Kidney epithelial cell (primary cell): Measurements from ENCODE around the gene VAT1L. TPM values are rescaled to one million over a fixed set of nuclear protein-coding genes. Genes with fewer than 3 reads are reported as not detected.

Experiments used
- DNase-seq: peaks from one replicate; pipeline ENCODE4 v3.0.0-alpha.2; 2010; ENCODE audit warnings: low read depth
- H3K27me3 ChIP-seq: 2 replicates; pipeline ENCODE4 v1.6.0; 2011; ENCODE audit warnings: low read length; ENCODE audit not compliant: control insufficient read depth, insufficient read depth
- H3K36me3 ChIP-seq: 2 replicates; pipeline ENCODE4 v1.5.1; 2011; ENCODE audit warnings: low read length; ENCODE audit not compliant: control insufficient read depth, insufficient read depth
- H3K4me3 ChIP-seq: 2 replicates; pipeline ENCODE4 v1.5.1; 2011; ENCODE audit warnings: low read depth, mild to moderate bottlenecking, control low read depth, low read length
- CTCF ChIP-seq: IDR thresholded peaks from 2 replicates; pipeline ENCODE4 v1.5.1; 2011; ENCODE audit warnings: mild to moderate bottlenecking, moderate library complexity, low read length, control low read depth, inconsistent platforms; ENCODE audit not compliant: insufficient read depth, poor library complexity, severe bottlenecking
- total RNA-seq: library from RNA; depleted of rRNA; stranded (reverse); fragments of >200 nt; gene quantifications from 2 replicates; pipeline ENCODE4 v1.2.3, GENCODE V29; 2015

Gene VAT1L
- total RNA-seq, 1 donor from 2014 or later, result 0.29 TPM

- Histone ChIP-seq H3K36me3 (no peaks in the 10 kb centered on the region), H3K27me3 (no peaks in the 10 kb centered on the region), H3K4me3 (no peak overlapping the region)
- no peak for TF ChIP-seq CTCF
- DNase-seq, result no peak
These were observed 68.2 kb downstream of the VAT1L start for GRCh38 chr16:77856438-77857160.

GRCh38 chr16:77858060-77858459 lies 69.7 kb downstream of the VAT1L start:
- H3K27me3 ChIP-seq, result no peaks in the 10 kb centered on the region
- H3K36me3 ChIP-seq, result no peaks in the 10 kb centered on the region
- no peak for TF ChIP-seq CTCF
- no peak for DNase-seq
- H3K4me3 ChIP-seq, result no peak overlapping the region

DNA sequence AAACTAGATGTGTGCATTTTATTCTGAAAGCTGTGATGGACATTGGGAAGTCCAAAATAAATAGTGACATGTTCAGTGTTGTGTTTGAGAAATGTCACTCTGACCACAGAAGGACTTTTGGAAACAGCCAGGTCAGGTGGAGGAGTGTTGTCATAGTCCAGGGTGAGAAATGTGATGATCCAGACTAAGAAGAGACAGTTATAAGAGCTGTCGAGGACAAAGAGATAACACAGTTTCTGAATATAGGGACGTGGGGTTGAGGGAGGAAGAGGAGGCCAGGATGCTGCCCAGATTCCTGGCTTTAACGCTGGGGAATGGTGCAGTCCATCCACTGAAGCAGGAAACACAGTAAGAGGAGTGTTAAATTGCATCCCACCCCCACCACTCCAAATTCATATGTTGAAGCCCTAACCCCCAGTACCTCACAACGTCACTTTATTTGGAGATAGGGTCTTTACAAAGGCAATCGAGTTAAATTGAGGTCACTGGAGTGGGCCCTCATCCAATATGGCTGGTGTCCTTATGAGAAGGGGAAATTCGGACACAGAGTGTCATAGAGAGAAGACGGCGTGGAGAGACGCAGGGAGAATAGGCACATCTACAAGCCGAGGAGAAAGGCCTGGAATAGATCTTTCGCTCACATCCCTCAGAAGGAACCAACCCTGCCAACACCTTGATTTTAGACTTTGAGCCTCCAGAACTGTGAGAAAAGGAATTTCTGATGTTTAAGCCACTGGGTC lies 71.3 kb downstream of the VAT1L start:
- Histone ChIP-seq H3K27me3 (no peaks in the 10 kb centered on the region), H3K4me3 (no peak overlapping the region), H3K36me3 (no peaks in the 10 kb centered on the region)
- no peak for TF ChIP-seq CTCF
- no peak for DNase-seq

DNA sequence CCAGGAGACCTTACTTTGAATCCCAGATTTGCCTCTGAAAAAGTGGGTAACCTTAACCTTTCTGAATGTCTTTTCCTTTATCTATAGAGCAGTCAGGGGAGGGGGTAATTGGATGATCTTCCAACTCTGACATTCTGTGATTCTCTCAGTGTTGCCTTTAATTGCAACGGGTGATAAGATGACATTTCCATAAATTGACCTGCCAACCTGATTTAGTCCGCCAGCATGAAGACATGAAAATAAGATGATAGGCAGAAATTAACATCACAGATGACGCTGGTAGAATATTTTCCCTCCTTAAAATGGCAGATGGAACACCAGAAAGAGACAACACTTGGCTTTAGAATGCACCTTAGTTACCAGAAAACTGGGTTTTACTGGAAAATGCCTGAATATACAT lies 72.6 kb downstream of the VAT1L start:
- DNase-seq, result no peak
- Histone ChIP-seq H3K36me3 (no peaks in the 10 kb centered on the region), H3K27me3 (no peaks in the 10 kb centered on the region), H3K4me3 (no peak overlapping the region)
- TF ChIP-seq CTCF, result no peak

GRCh38 chr16:77863250-77863649 lies 74.9 kb downstream of the VAT1L start:
- TF ChIP-seq CTCF, result no peak
- Histone ChIP-seq H3K27me3 (no peaks in the 10 kb centered on the region), H3K4me3 (no peak overlapping the region), H3K36me3 (no peaks in the 10 kb centered on the region)
- DNase-seq, result no peak
